ENCODE results near the gene NANOG.

Gene NANOG

DNA sequence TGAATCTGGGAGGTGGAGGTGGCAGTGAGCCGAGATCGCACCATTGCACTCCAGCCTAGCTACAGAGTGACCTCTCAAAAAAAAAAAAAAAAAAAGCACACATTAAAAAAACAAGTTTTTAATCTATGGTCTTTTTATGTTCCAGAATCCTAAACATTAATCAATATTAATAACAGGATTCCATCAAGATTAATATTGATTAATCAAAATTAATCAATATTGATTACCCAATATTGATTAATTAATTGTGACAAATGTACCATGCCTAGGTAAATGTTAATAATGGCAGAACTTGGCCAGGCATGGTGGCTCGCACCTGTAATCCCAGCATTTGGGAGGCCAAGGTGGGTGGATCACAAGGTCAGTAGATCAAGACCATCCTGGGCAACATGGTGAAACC lies 7.9 kb upstream of the NANOG start:
- TF ChIP-seq SIN3A (IDR thresholded peaks at IDR 0.05; ENCODE audit: borderline replicate concordance, insufficient read depth, low read length) (no peak), POLR2AphosphoS5 (IDR thresholded peaks at IDR 0.05; ENCODE audit: low read depth, low read length) (no peak), FOXP2 (optimal IDR thresholded peaks at IDR 0.05; ENCODE audit: borderline replicate concordance, extremely low read depth, extremely low read length, insufficient read depth) (no peak), TAF1 (IDR thresholded peaks at IDR 0.05; ENCODE audit: borderline replicate concordance, insufficient read depth, low read length) (no peak)
- TF ChIP-seq, protein P1, sequence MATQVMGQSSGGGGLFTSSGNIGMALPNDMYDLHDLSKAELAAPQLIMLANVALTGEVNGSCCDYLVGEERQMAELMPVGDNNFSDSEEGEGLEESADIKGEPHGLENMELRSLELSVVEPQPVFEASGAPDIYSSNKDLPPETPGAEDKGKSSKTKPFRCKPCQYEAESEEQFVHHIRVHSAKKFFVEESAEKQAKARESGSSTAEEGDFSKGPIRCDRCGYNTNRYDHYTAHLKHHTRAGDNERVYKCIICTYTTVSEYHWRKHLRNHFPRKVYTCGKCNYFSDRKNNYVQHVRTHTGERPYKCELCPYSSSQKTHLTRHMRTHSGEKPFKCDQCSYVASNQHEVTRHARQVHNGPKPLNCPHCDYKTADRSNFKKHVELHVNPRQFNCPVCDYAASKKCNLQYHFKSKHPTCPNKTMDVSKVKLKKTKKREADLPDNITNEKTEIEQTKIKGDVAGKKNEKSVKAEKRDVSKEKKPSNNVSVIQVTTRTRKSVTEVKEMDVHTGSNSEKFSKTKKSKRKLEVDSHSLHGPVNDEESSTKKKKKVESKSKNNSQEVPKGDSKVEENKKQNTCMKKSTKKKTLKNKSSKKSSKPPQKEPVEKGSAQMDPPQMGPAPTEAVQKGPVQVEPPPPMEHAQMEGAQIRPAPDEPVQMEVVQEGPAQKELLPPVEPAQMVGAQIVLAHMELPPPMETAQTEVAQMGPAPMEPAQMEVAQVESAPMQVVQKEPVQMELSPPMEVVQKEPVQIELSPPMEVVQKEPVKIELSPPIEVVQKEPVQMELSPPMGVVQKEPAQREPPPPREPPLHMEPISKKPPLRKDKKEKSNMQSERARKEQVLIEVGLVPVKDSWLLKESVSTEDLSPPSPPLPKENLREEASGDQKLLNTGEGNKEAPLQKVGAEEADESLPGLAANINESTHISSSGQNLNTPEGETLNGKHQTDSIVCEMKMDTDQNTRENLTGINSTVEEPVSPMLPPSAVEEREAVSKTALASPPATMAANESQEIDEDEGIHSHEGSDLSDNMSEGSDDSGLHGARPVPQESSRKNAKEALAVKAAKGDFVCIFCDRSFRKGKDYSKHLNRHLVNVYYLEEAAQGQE (IDR thresholded peaks at IDR 0.05; ENCODE audit: insufficient read depth in 1 of 2, low read depth in 2 of 2, low read length in 2 of 2): no peak

DNA sequence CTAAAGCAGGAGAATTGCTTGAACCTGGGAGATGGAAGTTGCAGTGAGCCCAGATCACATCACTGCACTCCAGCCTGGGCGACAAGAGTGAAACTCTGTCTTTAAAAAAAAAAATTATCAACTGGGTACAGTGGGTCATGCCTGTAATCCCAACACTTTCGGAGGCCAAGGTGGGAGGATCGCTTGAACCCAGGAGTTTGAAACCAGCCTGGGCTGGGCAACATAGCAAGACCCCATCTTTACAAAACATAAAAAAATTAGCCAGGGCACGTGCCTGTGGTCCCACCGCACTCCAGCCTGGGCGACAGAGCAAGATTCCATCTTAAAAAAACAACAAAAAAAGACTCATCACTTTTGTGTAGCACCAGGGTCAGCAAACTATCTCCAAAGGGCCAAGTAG lies 7.1 kb upstream of the NANOG start:
- TF ChIP-seq POLR2AphosphoS5 (IDR thresholded peaks at IDR 0.05; ENCODE audit: low read depth, low read length) (no peak), TAF1 (IDR thresholded peaks at IDR 0.05; ENCODE audit: borderline replicate concordance, insufficient read depth, low read length) (no peak), SIN3A (IDR thresholded peaks at IDR 0.05; ENCODE audit: borderline replicate concordance, insufficient read depth, low read length) (no peak), FOXP2 (optimal IDR thresholded peaks at IDR 0.05; ENCODE audit: borderline replicate concordance, extremely low read depth, extremely low read length, insufficient read depth) (no peak)
- TF ChIP-seq, protein P1 (IDR thresholded peaks at IDR 0.05; ENCODE audit: insufficient read depth in 1 of 2, low read depth in 2 of 2, low read length in 2 of 2): no peak

DNA sequence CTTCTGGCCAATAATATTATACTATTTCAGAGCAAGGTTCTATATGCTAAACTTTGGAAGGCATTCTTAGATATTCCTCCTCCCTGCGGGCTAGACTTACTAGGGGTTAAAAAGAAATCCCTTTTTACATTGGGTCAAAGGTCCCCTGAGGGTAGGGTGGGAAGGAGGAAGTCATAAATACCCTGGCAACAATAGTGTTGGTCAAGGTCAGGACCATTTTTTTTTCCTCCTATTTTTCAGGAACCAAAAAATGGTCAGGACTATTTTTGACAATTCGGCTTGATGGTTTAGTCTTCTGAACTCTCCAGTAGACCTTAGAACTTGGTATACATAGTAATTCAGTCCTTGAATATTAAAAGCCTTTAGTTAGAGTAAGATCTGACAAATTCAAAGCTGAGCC lies 4.5 kb upstream of the NANOG start:
- TF ChIP-seq TAF1 (IDR thresholded peaks at IDR 0.05; ENCODE audit: borderline replicate concordance, insufficient read depth, low read length): no peak
- no peak for TF ChIP-seq SIN3A (IDR thresholded peaks at IDR 0.05; ENCODE audit: borderline replicate concordance, insufficient read depth, low read length)
- TF ChIP-seq, protein P1 (IDR thresholded peaks at IDR 0.05; ENCODE audit: insufficient read depth in 1 of 2, low read depth in 2 of 2, low read length in 2 of 2): no peak
- TF ChIP-seq FOXP2 (optimal IDR thresholded peaks at IDR 0.05; ENCODE audit: borderline replicate concordance, extremely low read depth, extremely low read length, insufficient read depth): no peak
- no peak for TF ChIP-seq POLR2AphosphoS5 (IDR thresholded peaks at IDR 0.05; ENCODE audit: low read depth, low read length)

DNA sequence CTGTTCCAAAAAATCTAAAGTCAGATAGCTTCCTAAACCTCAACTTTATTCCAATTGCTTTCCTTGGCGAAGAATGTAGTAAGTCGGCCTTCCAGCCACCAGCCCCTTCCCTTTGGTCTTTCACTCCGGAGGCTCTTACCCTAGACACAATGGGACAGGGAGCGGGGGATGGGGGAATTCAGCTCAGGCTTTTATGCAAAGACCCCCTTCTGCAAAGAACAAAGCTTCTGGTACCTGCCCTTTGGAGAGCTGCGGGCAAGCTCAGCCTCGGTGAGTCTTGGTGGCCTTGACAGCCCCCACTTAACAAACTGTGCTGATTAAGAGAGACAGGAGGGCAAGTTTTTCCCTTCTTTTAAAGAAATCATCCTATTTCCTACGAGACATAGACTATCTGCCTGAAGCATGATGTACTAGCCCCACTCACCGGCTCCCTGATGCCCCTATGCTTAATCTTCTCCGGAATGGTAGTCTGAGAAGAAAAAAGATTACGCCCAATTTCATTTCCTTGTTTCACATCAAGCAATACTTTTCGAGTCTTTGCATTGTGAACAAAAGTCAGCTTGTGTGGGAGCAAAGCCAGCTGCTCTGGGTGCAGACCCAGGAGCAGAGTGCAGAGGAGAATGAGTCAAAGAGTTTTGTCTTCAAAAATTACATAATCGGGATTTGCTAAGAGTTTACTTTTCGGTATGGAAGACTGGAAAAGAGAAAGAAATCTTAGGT lies 1.5 kb upstream of the NANOG start:
- TF ChIP-seq SIN3A (IDR thresholded peaks at IDR 0.05; ENCODE audit: borderline replicate concordance, insufficient read depth, low read length) (no peak), FOXP2 (optimal IDR thresholded peaks at IDR 0.05; ENCODE audit: borderline replicate concordance, extremely low read depth, extremely low read length, insufficient read depth) (no peak)

DNA sequence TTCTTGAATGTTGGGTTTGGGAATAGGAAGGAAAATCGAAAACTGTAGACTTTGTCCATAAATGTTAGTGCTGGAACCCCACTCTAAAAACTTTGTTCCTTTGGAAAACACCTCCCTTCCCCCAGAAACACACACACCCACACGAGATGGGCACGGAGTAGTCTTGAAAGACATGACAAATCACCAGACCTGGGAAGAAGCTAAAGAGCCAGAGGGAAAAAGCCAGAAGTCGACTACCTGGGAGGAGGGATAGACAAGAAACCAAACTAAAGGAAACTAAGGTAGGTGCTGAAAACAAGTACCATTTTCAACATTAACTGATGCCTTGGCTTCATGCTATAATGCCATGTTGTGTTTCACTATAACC lies 925 bp upstream of the NANOG start:
- TF ChIP-seq FOXP2 (optimal IDR thresholded peaks at IDR 0.05; ENCODE audit: borderline replicate concordance, extremely low read depth, extremely low read length, insufficient read depth) (no peak), TAF1 (IDR thresholded peaks at IDR 0.05; ENCODE audit: borderline replicate concordance, insufficient read depth, low read length) (no peak), POLR2AphosphoS5 (IDR thresholded peaks at IDR 0.05; ENCODE audit: low read depth, low read length) (no peak), SIN3A (IDR thresholded peaks at IDR 0.05; ENCODE audit: borderline replicate concordance, insufficient read depth, low read length) (no peak)
- TF ChIP-seq, protein P1 (IDR thresholded peaks at IDR 0.05; ENCODE audit: insufficient read depth in 1 of 2, low read depth in 2 of 2, low read length in 2 of 2): no peak
